Peyer's patch (tissue), 4 donors: ENCODE measurements around the gene PRKCZ.

Experiments
- POLR2A ChIP-seq, 2 donors: fragments of 450-650 bp; IDR thresholded peaks; one replicate each; pipeline ENCODE4 v1.5.1; 2017; ENCODE audit warnings: antibody characterized with exemption in 2 of 2, mild to moderate bottlenecking in 2 of 2, moderate library complexity in 2 of 2
- TF ChIP-seq, protein P1 (sequence below), 6 experiments: fragments of 450-650 bp in 4 of 6; fragments of 200-600 bp in 2 of 6; sonication (generic) in 1 of 6; IDR thresholded peaks; one replicate each; pipeline ENCODE4 v1.5.1; 2017 to 2019; ENCODE audit warnings: antibody characterized with exemption in 6 of 6, mild to moderate bottlenecking in 3 of 6, moderate library complexity in 1 of 6

DNA sequence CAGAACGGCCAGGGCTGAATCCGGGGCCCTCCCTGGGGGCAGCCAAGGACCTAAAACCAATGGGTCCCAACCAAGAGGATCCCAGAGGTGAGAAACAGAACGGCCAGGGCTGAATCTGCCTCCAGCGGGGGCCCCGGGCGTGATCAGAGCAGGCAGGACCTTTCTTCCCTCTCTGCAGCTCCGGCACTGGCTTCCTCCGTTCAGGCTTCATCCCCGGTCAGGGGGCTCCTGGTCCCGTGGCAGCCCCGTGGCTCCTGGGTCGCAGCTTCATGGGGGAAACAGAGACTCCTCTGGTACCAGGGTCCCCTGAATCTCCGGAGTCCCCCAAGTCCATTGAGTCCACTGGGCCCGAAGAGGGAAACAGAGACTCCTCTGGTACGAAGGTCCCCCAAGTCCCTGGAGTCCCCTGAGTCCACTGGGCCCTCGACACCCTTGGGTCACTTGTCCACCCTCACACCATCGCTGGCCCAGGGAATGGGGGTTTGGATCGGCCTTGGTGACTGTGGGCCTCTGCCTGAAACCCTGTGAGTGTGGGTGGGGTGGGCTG, 60.1 kb downstream of the PRKCZ start:
- no peak for TF ChIP-seq POLR2A (IDR thresholded peaks at IDR 0.05)
- TF ChIP-seq, protein P1, sequence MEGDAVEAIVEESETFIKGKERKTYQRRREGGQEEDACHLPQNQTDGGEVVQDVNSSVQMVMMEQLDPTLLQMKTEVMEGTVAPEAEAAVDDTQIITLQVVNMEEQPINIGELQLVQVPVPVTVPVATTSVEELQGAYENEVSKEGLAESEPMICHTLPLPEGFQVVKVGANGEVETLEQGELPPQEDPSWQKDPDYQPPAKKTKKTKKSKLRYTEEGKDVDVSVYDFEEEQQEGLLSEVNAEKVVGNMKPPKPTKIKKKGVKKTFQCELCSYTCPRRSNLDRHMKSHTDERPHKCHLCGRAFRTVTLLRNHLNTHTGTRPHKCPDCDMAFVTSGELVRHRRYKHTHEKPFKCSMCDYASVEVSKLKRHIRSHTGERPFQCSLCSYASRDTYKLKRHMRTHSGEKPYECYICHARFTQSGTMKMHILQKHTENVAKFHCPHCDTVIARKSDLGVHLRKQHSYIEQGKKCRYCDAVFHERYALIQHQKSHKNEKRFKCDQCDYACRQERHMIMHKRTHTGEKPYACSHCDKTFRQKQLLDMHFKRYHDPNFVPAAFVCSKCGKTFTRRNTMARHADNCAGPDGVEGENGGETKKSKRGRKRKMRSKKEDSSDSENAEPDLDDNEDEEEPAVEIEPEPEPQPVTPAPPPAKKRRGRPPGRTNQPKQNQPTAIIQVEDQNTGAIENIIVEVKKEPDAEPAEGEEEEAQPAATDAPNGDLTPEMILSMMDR (IDR thresholded peaks at IDR 0.05) = no peak
